OCI-LY3 (cell line): ENCODE data around the gene NHEJ1.

Experiments
- H2AFZ ChIP-seq: fragments of 200-600, 300-600 bp; shearing (Covaris generic); 2 replicates; pipeline ENCODE4 v1.6.0; 2014; ENCODE audit warnings: antibody characterized with exemption, low read depth, low read length
- H3K27ac ChIP-seq: fragments of 200-600, 300-600 bp; sonication (generic); 2 replicates; pipeline ENCODE4 v1.5.1; 2014; ENCODE audit warnings: mild to moderate bottlenecking, low read length, moderate library complexity, mixed read lengths
- H3K27me3 ChIP-seq: fragments of 200-600, 300-600 bp; sonication (generic); 2 replicates; pipeline ENCODE4 v1.6.1; 2014; ENCODE audit warnings: low read depth, low read length, mixed read lengths
- H3K36me3 ChIP-seq: fragments of 200-600, 300-600 bp; sonication (generic); replicated peaks from 2 replicates; pipeline ENCODE3; 2014; ENCODE audit warnings: low read depth, low read length, mixed read lengths
- H3K4me1 ChIP-seq: fragments of 300-600, 200-600 bp; sonication (generic); 2 replicates; pipeline ENCODE4 v1.6.1; 2014; ENCODE audit warnings: low read length, mixed read lengths
- H3K4me2 ChIP-seq: fragments of 200-600, 300-600 bp; sonication (generic); 2 replicates; pipeline ENCODE4 v1.6.1; 2014; ENCODE audit warnings: low read length, mixed read lengths
- H3K4me3 ChIP-seq: fragments of 300-600, 200-600 bp; sonication (generic); 2 replicates; pipeline ENCODE4 v1.5.1; 2014; ENCODE audit warnings: antibody characterized with exemption, mild to moderate bottlenecking, low read length, moderate library complexity
- H3K79me2 ChIP-seq: fragments of 300-600, 200-600 bp; shearing (Covaris generic); 2 replicates; pipeline ENCODE4 v1.6.1; 2014; ENCODE audit warnings: mild to moderate bottlenecking, low read length, mixed read lengths
- H3K9ac ChIP-seq: fragments of 300-600, 200-600 bp; shearing (Covaris generic); 2 replicates; pipeline ENCODE4 v1.6.0; 2014; ENCODE audit warnings: mild to moderate bottlenecking, low read length, moderate library complexity
- H3K9me3 ChIP-seq: fragments of 200-600, 300-600 bp; shearing (Covaris generic); 2 replicates; pipeline ENCODE4 v1.6.1; 2014; ENCODE audit warnings: low read length, mixed read lengths; ENCODE audit not compliant: insufficient read depth
- H4K20me1 ChIP-seq: fragments of 200-600, 300-600 bp; sonication (generic); 2 replicates; pipeline ENCODE4 v1.6.1; 2016; ENCODE audit warnings: low read length, mixed read lengths; ENCODE audit not compliant: insufficient read depth
- EZH2phosphoT487 ChIP-seq: fragments of 200-600 bp; shearing (Covaris generic); IDR thresholded peaks from 2 replicates; pipeline ENCODE4 v1.6.1; 2018; ENCODE audit warnings: antibody characterized with exemption, mixed run types, low read depth
- TF ChIP-seq, protein P1 (sequence below): fragments of 200-600, 300-600 bp; sonication (generic); IDR thresholded peaks from 2 replicates; pipeline ENCODE4 v1.5.1; 2014; ENCODE audit warnings: antibody characterized with exemption, low read length, low read depth

NHEJ1 gene

DNA sequence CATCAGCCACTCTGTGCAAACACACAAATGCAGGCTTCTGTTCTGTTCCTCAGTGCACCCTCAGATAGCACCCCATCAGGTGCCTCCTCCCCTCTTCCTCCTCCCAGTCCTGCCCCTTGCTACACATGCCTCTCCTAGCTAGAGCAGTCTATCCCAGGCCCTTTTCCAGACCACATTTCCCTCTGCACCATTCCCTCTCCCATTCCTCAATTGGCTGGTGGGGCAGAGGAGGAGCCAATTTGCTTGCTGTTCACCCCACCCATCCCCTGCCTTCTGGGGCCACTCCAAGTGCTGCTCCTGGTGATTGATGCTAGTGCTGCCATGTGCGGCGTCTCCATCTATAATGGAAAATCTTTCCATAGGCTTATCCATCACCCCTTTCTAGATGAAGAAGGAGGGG lies 124.7 kb downstream of the NHEJ1 start:
- Histone ChIP-seq H3K36me3 (no peaks in the 10 kb centered on the region), H3K27me3 (peaks cover 7% of the 10 kb centered on the region; the same call in 1 of the 2 replicates), H3K9ac (no peak overlapping the region), H2AFZ (no peak overlapping the region), H3K4me1 (no peaks in the 10 kb centered on the region), H3K4me2 (no peak overlapping the region), H3K27ac (no peak overlapping the region), H3K9me3 (no peaks in the 10 kb centered on the region), H4K20me1 (no peaks in the 10 kb centered on the region), H3K4me3 (no peak overlapping the region), H3K79me2 (no peaks in the 10 kb centered on the region)
- TF ChIP-seq EZH2phosphoT487: no peak
- TF ChIP-seq, protein P1, sequence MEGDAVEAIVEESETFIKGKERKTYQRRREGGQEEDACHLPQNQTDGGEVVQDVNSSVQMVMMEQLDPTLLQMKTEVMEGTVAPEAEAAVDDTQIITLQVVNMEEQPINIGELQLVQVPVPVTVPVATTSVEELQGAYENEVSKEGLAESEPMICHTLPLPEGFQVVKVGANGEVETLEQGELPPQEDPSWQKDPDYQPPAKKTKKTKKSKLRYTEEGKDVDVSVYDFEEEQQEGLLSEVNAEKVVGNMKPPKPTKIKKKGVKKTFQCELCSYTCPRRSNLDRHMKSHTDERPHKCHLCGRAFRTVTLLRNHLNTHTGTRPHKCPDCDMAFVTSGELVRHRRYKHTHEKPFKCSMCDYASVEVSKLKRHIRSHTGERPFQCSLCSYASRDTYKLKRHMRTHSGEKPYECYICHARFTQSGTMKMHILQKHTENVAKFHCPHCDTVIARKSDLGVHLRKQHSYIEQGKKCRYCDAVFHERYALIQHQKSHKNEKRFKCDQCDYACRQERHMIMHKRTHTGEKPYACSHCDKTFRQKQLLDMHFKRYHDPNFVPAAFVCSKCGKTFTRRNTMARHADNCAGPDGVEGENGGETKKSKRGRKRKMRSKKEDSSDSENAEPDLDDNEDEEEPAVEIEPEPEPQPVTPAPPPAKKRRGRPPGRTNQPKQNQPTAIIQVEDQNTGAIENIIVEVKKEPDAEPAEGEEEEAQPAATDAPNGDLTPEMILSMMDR: no peak

DNA sequence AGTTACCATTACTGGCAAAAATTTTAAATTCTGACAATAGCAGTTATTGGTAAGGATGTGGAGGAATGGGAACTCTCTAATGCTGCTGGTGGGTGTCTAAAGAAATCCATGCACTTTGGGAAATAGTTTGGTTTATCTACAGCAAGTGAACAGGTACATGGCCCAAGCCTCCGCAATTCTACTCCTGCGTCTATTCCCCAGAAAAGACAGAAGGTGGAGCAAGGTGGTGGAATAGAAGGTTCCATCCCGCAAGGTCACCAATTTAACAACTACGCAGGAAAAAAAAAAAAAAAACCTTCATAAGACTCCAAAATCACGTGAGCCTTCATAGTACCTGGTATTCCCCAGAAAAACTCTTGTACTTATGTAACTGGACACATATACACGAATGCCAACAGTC lies 125.8 kb downstream of the NHEJ1 start:
- Histone ChIP-seq H3K27me3 (0 out of 2 replicates have a peak, but pooled peaks cover 3% of the 10 kb centered on the region), H3K9ac (no peak overlapping the region)

DNA sequence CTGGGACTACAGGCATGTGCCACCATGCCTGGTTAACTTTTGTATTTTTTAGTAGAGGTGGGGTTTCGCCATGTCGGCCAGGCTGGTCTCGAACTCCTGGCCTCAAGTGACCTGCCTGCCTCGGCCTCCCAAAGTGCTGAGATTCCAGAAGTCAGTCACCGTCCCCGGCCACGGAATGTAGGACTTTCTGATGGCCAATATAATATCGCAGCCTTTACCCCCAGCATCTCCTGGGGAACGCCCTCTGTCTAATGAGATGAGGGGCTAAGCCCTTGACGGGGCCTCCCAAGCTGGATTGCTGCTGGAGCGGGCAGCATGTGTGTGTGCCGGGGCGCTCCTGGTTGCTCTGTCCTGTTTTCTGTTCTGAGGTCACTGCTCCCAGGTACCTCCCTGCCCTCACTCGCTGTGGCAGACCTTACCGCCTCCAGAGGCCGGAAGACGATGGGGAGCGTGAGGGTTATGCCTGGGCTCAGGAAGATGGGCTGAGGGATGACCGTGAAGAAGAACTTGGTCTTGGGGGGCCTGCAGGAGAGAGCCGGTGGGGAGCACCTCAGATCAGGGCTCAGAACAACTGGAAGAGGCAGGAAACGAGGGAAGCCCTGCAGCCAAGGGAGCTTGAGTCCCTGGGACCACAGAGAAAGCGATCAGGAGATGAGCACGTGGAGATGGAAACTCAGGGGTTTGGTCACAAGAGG lies 128.4 kb downstream of the NHEJ1 start:
- 0 out of 2 replicates have a peak, but pooled peaks cover 3% of the 10 kb centered on the region for H3K27me3 ChIP-seq
- no peaks in the 10 kb centered on the region for H3K4me1 ChIP-seq
- H4K20me1 ChIP-seq: no peaks in the 10 kb centered on the region
- H3K4me3 ChIP-seq: no peak overlapping the region
- no peak overlapping the region for H3K4me2 ChIP-seq
- H2AFZ ChIP-seq: no peak overlapping the region
- no peaks in the 10 kb centered on the region for H3K79me2 ChIP-seq
- H3K27ac ChIP-seq: no peak overlapping the region
- no peak overlapping the region for H3K9ac ChIP-seq
- no peak for TF ChIP-seq EZH2phosphoT487
- TF ChIP-seq, protein P1: no peak
- no peaks in the 10 kb centered on the region for H3K36me3 ChIP-seq
- no peaks in the 10 kb centered on the region for H3K9me3 ChIP-seq

More for the DNA sequence above, 125.8 kb downstream of the NHEJ1 start:
- Histone ChIP-seq H3K27ac (no peak overlapping the region), H3K9me3 (no peaks in the 10 kb centered on the region), H2AFZ (no peak overlapping the region), H3K4me1 (no peaks in the 10 kb centered on the region), H4K20me1 (no peaks in the 10 kb centered on the region), H3K4me2 (no peak overlapping the region), H3K79me2 (no peaks in the 10 kb centered on the region), H3K4me3 (no peak overlapping the region), H3K36me3 (no peaks in the 10 kb centered on the region)
- TF ChIP-seq EZH2phosphoT487: no peak
- TF ChIP-seq, protein P1: no peak

DNA sequence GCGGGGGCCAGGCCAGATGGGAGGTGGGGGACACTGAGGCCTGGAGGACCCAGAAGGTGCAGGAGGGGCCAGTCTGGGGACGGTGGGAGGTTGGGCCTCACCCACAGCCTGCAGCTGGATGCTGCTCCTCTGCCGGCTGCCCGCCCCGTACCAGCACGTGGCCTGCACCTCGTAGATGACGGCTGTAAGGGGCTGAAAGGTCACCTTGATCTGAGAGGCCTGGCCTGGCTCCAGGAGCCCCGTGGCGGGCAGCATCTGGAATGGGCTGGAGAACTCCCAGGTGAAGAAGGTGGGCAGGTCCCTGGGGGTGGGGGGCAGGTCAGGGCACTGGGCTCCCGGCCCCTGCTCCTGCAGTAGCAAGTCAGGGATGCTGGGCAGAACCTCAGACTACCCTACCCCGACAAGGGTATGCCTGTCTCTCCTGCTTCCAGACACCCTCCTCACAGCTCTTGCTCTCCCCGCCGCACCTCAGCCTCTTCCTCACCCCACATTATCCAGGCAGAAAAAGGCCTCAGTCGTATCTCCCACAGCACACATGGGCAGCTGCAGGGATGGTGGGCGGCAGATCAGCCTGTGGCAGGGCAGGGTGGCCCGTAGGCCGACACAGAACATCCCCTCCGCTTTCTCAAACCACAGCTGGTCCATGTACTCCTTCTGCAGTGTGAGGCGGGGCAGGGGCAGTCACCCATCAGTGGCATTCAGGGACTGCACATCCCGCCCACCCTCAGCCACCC lies 129.4 kb downstream of the NHEJ1 start:
- H3K4me3 ChIP-seq: no peak overlapping the region
- no peaks in the 10 kb centered on the region for H3K4me1 ChIP-seq
- no peaks in the 10 kb centered on the region for H3K79me2 ChIP-seq

More for the DNA sequence above, 129.4 kb downstream of the NHEJ1 start:
- H3K4me2 ChIP-seq: no peak overlapping the region
- no peak overlapping the region for H3K27ac ChIP-seq
- H3K9me3 ChIP-seq: no peaks in the 10 kb centered on the region
- no peaks in the 10 kb centered on the region for H3K36me3 ChIP-seq
- no peaks in the 10 kb centered on the region for H4K20me1 ChIP-seq
- TF ChIP-seq, protein P1: no peak
- no peak for TF ChIP-seq EZH2phosphoT487
- no peak overlapping the region for H2AFZ ChIP-seq
- H3K9ac ChIP-seq: no peak overlapping the region
- H3K27me3 ChIP-seq: 0 out of 2 replicates have a peak, but pooled peaks cover 3% of the 10 kb centered on the region
